ENCODE measurements around the gene FGD2. TPM values are rescaled to one million over a fixed set of nuclear protein-coding genes. Genes with fewer than 3 reads are reported as not detected.

Gene FGD2
- total RNA-seq, 1 donor from 2014 or later = under 0.01 TPM

DNA sequence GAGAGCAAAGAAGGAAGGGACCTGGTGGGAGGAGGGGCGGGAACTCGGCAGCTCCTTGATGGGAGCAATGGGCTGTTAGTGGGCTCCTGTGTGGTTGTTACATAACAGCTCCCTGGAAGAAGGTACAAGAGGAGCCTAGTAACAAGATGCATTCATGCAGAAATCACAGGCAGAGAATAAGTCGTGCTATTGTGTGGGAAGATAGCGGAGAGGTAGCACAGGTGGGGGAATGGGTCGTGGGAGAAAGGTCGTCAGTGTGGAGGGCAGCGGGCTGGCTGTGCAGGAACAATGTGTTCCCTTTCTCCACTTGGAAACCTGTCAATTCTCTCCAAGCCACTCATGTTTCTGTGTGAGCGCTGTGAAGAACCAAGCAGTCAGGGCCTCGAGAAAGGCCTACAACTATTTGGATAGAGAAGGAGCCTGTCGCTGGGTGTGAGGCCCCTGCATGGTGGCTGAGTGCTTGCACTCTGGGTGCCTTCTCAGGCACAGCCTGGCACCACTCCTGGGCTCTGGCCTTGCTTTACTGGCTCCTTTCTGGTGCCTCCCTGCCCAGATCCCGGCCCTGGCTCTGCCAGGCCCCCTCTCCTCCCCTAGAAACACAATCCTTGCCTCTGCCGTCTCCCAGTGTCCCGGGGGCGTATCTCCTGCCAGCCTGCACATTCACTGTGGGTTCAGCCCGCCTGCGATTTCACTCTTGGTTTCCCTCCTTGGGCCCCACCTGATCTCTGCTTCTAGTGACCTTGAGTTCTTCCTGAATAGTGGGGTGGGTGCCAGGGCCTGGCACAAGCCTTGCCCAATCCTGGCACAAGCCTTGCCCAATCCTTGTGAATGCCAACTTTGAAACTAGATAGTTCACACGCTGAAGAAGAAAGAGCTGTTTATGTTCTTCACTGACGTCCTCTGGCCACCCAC, 7.4 kb upstream of the FGD2 start:
- peaks cover 3% of the 10 kb centered on the region for H3K27me3 ChIP-seq (ENCODE audit: control insufficient read depth, insufficient read depth, low read length)
- no peaks in the 10 kb centered on the region for H3K36me3 ChIP-seq (ENCODE audit: control insufficient read depth, insufficient read depth, low read length)
- TF ChIP-seq CTCF (IDR thresholded peaks at IDR 0.05; ENCODE audit: insufficient read depth, low read length, severe bottlenecking) = no peak
- DNase-seq (ENCODE audit: low read depth) (no peak), FAIRE-seq (no peak)
- no peak overlapping the region for H3K4me3 ChIP-seq (ENCODE audit: low read depth, low read length)

DNA sequence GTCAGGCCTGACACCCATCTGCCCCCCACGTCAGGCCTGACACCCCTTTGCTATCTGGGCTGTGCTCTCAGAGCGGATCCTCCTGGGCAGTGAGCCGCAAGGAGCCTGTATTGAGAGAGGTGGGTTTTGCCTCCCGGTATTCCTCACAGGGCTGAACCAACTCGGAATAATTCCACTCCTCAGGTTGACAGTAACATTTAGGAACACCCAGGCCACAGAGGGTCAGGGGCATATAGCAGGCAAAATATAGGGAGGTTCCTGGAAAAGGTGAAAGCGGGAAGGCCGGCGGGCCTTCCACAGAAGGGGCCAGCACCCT, 6.8 kb upstream of the FGD2 start:
- FAIRE-seq = no peak

DNA sequence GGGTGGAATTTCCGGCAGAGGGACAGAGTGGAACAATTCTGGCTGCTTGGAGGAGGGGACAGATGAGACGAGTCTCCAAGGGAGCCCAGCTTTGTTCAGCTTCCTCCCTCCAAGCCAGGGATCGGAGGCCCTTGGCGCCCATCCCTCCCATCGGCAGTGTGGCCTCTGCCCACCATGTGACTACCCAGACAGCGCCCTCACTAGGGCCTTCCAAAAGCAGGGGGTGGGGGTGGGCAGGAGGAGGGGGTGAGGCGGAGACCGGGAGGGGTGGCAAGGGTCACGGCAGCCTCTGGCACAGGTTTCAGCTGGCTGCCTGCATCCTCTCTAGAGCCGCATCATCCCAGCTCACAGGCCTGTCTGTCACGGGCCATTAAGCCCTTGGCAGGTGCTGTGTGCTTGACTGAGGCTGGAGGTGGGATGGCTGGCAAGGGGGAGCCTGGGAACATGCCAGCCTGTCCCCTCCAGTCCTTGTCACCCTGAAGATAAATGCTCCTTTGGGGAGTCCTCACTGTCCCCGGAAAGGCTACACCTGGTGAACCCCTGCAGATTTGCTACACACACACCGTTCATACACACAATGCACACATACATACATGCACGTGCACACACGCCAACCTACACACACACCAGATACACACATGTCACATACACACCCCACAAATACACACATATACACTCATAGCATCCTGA, 6.2 kb upstream of the FGD2 start:
- H3K36me3 ChIP-seq (ENCODE audit: control insufficient read depth, insufficient read depth, low read length) = no peaks in the 10 kb centered on the region
- no peak for TF ChIP-seq CTCF (IDR thresholded peaks at IDR 0.05; ENCODE audit: insufficient read depth, low read length, severe bottlenecking)
- FAIRE-seq = no peak
- no peak for DNase-seq (ENCODE audit: low read depth)
- peaks cover 3% of the 10 kb centered on the region for H3K27me3 ChIP-seq (ENCODE audit: control insufficient read depth, insufficient read depth, low read length)
- H3K4me3 ChIP-seq (ENCODE audit: low read depth, low read length) = no peak overlapping the region

More for the DNA sequence above, 6.8 kb upstream of the FGD2 start:
- no peak for TF ChIP-seq CTCF (IDR thresholded peaks at IDR 0.05; ENCODE audit: insufficient read depth, low read length, severe bottlenecking)
- Histone ChIP-seq H3K4me3 (ENCODE audit: low read depth, low read length) (no peak overlapping the region), H3K36me3 (ENCODE audit: control insufficient read depth, insufficient read depth, low read length) (no peaks in the 10 kb centered on the region), H3K27me3 (ENCODE audit: control insufficient read depth, insufficient read depth, low read length) (peaks cover 3% of the 10 kb centered on the region)
- no peak for DNase-seq (ENCODE audit: low read depth)

- no peak for DNase-seq (ENCODE audit: low read depth)
- no peak for FAIRE-seq
- Histone ChIP-seq H3K4me3 (ENCODE audit: low read depth, low read length) (no peak overlapping the region), H3K27me3 (ENCODE audit: control insufficient read depth, insufficient read depth, low read length) (peaks cover 3% of the 10 kb centered on the region), H3K36me3 (ENCODE audit: control insufficient read depth, insufficient read depth, low read length) (no peaks in the 10 kb centered on the region)
- no peak for TF ChIP-seq CTCF (IDR thresholded peaks at IDR 0.05; ENCODE audit: insufficient read depth, low read length, severe bottlenecking)
Observed at GRCh38 chr6:36999751-37000125, 5.7 kb upstream of the FGD2 start.

DNA sequence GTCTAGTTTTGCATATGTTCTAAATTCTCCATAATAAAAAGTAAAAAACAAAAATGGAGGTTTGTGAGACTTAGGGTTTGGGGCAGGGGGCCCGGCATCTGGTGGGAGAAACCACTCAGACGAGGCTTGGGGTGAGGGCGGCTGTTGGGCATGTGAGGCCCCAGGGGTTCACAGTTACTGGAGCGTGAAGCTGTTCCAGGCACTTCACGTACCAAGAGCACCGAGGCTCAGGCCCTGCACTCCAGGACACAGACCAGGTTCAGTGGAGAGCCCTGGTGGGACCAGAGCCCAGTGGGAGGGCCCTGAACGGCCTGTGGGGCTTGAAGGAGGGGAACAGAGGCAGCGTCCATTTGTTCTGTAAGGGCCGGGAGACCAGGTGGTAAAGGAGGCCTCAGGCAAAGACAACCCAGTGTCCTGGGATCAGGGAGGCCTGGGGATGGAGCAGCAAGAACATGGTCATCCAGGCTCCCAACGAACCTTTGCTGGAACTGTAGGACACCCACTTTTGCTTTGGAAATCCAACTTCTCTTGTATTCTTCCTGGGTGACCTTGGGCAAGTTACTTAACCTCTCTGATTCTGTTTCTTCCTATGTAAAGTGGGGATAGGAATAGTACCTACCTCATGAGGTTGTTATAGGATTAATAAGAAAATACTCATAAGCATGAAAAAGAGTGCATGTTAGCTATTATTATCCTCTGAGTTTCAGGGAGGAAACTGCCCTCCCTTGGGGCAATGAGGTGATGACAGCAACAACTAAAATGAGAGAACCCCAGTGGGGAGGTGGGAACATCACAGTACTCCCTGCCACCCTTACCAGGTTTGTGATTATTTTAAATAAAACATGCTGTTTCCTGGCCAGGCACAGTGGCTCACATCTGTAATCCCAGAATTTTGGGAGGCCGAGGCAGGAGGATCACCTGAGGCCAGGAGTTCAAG, 1.1 kb upstream of the FGD2 start:
- FAIRE-seq (no peak), DNase-seq (ENCODE audit: low read depth) (no peak)
- no peak overlapping the region for H3K4me3 ChIP-seq (ENCODE audit: low read depth, low read length)
- no peak for TF ChIP-seq CTCF (IDR thresholded peaks at IDR 0.05; ENCODE audit: insufficient read depth, low read length, severe bottlenecking)
- peaks cover 3% of the 10 kb centered on the region for H3K27me3 ChIP-seq (ENCODE audit: control insufficient read depth, insufficient read depth, low read length)
- no peaks in the 10 kb centered on the region for H3K36me3 ChIP-seq (ENCODE audit: control insufficient read depth, insufficient read depth, low read length)

Measured in bronchial epithelial cell (primary cell).